HG02571 (cell line): ENCODE data around the gene C2orf68.
"Not testable (repeated sequence)": the region's sequence is repeated elsewhere in the genome, so short reads cannot be mapped to it uniquely, and the experiment has no call there.

ENCODE experiments used
- ATAC-seq: cut with Tn5 transposase; IDR thresholded peaks from one replicate; pipeline ENCODE4 v1.9.1; 2021; ENCODE audit warnings: mild to moderate bottlenecking, moderate library complexity; ENCODE audit not compliant: unreplicated experiment

C2orf68 gene

GRCh38 chr2:85583667-85584353 lies 28.1 kb downstream of the C2orf68 start:
- peak; percentile 64 for ATAC-seq

GRCh38 chr2:85582492-85582891 lies 29.4 kb downstream of the C2orf68 start:
- ATAC-seq = no peak

- no peak for ATAC-seq
These were observed 31.7 kb downstream of the C2orf68 start for GRCh38 chr2:85580206-85580605.

GRCh38 chr2:85579266-85579935 lies 32.5 kb downstream of the C2orf68 start:
- no peak for ATAC-seq

GRCh38 chr2:85578243-85579180 lies 33.4 kb downstream of the C2orf68 start:
- ATAC-seq = peak; percentile 39

GRCh38 chr2:85577386-85578242 lies 34.3 kb downstream of the C2orf68 start, which contains the start of gene VAMP8:
TSS of gene VAMP8 (plus strand) at chr2:85577586. CDS start at chr2:85577647, 61 bp downstream.
- ATAC-seq = peak; percentile 76

- no peak for ATAC-seq
These were observed 34.8 kb downstream of the C2orf68 start for GRCh38 chr2:85577063-85577385.

- no peak for ATAC-seq
These were observed 36.1 kb downstream of the C2orf68 start for GRCh38 chr2:85575739-85576138.

GRCh38 chr2:85566265-85566664 lies 45.6 kb downstream of the C2orf68 start:
- no peak for ATAC-seq

- no peak for ATAC-seq
These were observed 47.7 kb downstream of the C2orf68 start for GRCh38 chr2:85564144-85564563.

GRCh38 chr2:85561280-85562212 lies 50.3 kb downstream of the C2orf68 start, which contains the start of gene GGCX:
TSS of gene GGCX (minus strand) at chr2:85561493. CDS start at chr2:85561428, 65 bp downstream.
- peak; percentile 92 for ATAC-seq

- ATAC-seq = peak; percentile 26
These were observed 51.0 kb downstream of the C2orf68 start for GRCh38 chr2:85560812-85561279.

GRCh38 chr2:85560403-85560726 lies 51.5 kb downstream of the C2orf68 start:
- ATAC-seq = not testable (repeated sequence)

GRCh38 chr2:85558160-85558559 lies 53.7 kb downstream of the C2orf68 start:
- no peak for ATAC-seq

- no peak for ATAC-seq
These were observed 54.7 kb downstream of the C2orf68 start for GRCh38 chr2:85557130-85557529.
